HCT116 (cell line): ENCODE data around the gene ANAPC4. TPM values are rescaled to one million over a fixed set of nuclear protein-coding genes. Genes with fewer than 3 reads are reported as not detected.

ENCODE experiments used
- ATAC-seq: fragments of 200-7000 bp; cut with Tn5 transposase; 2 replicates; pipeline ENCODE4 v1.9.1; 2020; ENCODE audit warnings: mild to moderate bottlenecking, moderate library complexity
- BruUV-seq: library from RNA; stranded (reverse); fragments of 400-500 nt; replicated peaks from 2 replicates; lab custom pipeline; 2021; lab: Mats Ljungman, UMichigan
- CTCF ChIA-PET: fragments of 300-600 bp; sonication (Branson Sonifier 250); formaldehyde crosslinking; loops from one replicate; lab custom pipeline; 2021; ENCODE audit warnings: antibody characterized with exemption; lab: Charles Lee
- POLR2A ChIA-PET: fragments of 300-600, 350-600 bp; sonication (Branson Sonifier 250); formaldehyde crosslinking; loops from one replicate; lab custom pipeline; 2021; ENCODE audit warnings: antibody characterized with exemption; lab: Charles Lee
- RAD21 ChIA-PET, 2 experiments: fragments of 300-600 bp; sonication (Branson Sonifier 250); formaldehyde crosslinking; loops; one replicate each; lab custom pipeline; 2023; ENCODE audit warnings: low total read pairs in 2 of 2; ENCODE audit not compliant: uncharacterized antibody in 2 of 2, unreplicated experiment in 2 of 2, low non-redundant PET in 1 of 2; lab: Charles Lee
- DNase-seq: peaks from one replicate; pipeline ENCODE4 v3.0.0-alpha.2; 2010; ENCODE audit warnings: low read depth, low spot score
- H2AFZ ChIP-seq: fragments of 200-600 bp; shearing (Covaris generic), sonication (generic); 2 replicates; pipeline ENCODE4 v1.6.1; 2017; ENCODE audit warnings: low read depth, mixed run types, mixed read lengths, antibody characterized with exemption, low read length; ENCODE audit not compliant: poor library complexity, severe bottlenecking
- H3K27ac ChIP-seq: 2 replicates; pipeline ENCODE4 v1.5.1; 2012; ENCODE audit warnings: low read depth, low read length
- H3K27me3 ChIP-seq: fragments of 200-600 bp; sonication (generic); 2 replicates; pipeline ENCODE4 v1.6.1; 2016; ENCODE audit warnings: mixed run types, low read length, mixed read lengths; ENCODE audit not compliant: insufficient read depth
- H3K36me3 ChIP-seq, 2 experiments: fragments of 200-500 bp in 1 of 2; fragments of 200-600 bp in 1 of 2; sonication (Bioruptor generic) in 1 of 2; sonication (generic) in 1 of 2; 2 replicates each; pipeline versions ENCODE4 v1.5.1 to v1.6.1; 2014 to 2016; ENCODE audit warnings: low read length in 2 of 2, inconsistent platforms in 1 of 2, mixed read lengths in 1 of 2, mixed run types in 1 of 2; ENCODE audit not compliant: insufficient read depth in 2 of 2, control insufficient read depth in 1 of 2
- H3K4me1 ChIP-seq, 2 experiments: fragments of 200-600 bp in 1 of 2; sonication (generic) in 1 of 2; 2 replicates each; pipeline versions ENCODE4 v1.5.1 to v1.6.1; 2012 to 2017; ENCODE audit warnings: low read length in 2 of 2, inconsistent platforms in 1 of 2, mild to moderate bottlenecking in 1 of 2, mixed read lengths in 1 of 2, mixed run types in 1 of 2, moderate library complexity in 1 of 2; ENCODE audit not compliant: insufficient read depth in 2 of 2, control insufficient read depth in 1 of 2
- H3K4me2 ChIP-seq: fragments of 200-600 bp; sonication (generic); 2 replicates; pipeline ENCODE4 v1.6.1; 2017; ENCODE audit warnings: mixed run types, low read length, mixed read lengths
- H3K4me3 ChIP-seq, 2 experiments: fragments of 200-600 bp in 1 of 2; sonication (generic) in 1 of 2; replicated peaks in 1 of 2; 2 replicates each; pipeline ENCODE4 v1.5.1; 2011 to 2016; ENCODE audit warnings: low read length in 2 of 2, control low read depth in 1 of 2, low read depth in 1 of 2, mild to moderate bottlenecking in 1 of 2, mixed read lengths in 1 of 2, mixed run types in 1 of 2
- H3K79me2 ChIP-seq: fragments of 200-600 bp; sonication (generic); 2 replicates; pipeline ENCODE4 v1.6.1; 2017; ENCODE audit warnings: mild to moderate bottlenecking, mixed run types, low read length, moderate library complexity, mixed read lengths; ENCODE audit not compliant: insufficient read depth
- H3K9ac ChIP-seq: fragments of 200-600 bp; sonication (generic); 2 replicates; pipeline ENCODE4 v1.6.1; 2016; ENCODE audit warnings: low read length, mixed read lengths
- H3K9me2 ChIP-seq: fragments of 200-600 bp; sonication (generic), shearing (Covaris generic); 2 replicates; pipeline ENCODE4 v1.6.1; 2017; ENCODE audit warnings: mixed run types, mild to moderate bottlenecking, moderate library complexity; ENCODE audit not compliant: insufficient read depth
- H3K9me3 ChIP-seq, 2 experiments: fragments of 200-500 bp in 1 of 2; fragments of 200-600 bp in 1 of 2; sonication (Bioruptor generic) in 1 of 2; sonication (generic) in 1 of 2; 2 replicates each; pipeline ENCODE4 v1.6.1; 2014 to 2017; ENCODE audit warnings: low read length in 2 of 2, mixed read lengths in 2 of 2, inconsistent platforms in 1 of 2, low read depth in 1 of 2, mild to moderate bottlenecking in 1 of 2, mixed run types in 1 of 2, moderate library complexity in 1 of 2; ENCODE audit not compliant: control insufficient read depth in 1 of 2, insufficient read depth in 1 of 2
- H4K20me1 ChIP-seq: fragments of 200-600 bp; sonication (generic), shearing (Covaris generic); 2 replicates; pipeline ENCODE4 v1.6.1; 2017; ENCODE audit warnings: mixed run types, mild to moderate bottlenecking, moderate library complexity; ENCODE audit not compliant: insufficient read depth
- ATF3 ChIP-seq: IDR thresholded peaks from 2 replicates; pipeline ENCODE4 v1.6.1; 2012
- EZH2phosphoT487 ChIP-seq: fragments of 200-600 bp; IDR thresholded peaks from 2 replicates; pipeline ENCODE4 v1.6.1; 2018; ENCODE audit warnings: antibody characterized with exemption, borderline replicate concordance
- FOSL1 ChIP-seq: IDR thresholded peaks from 2 replicates; pipeline ENCODE4 v1.6.1; 2012; ENCODE audit warnings: low read depth
- POLR2A ChIP-seq: IDR thresholded peaks from 2 replicates; pipeline ENCODE4 v1.7.0; 2011; ENCODE audit warnings: borderline replicate concordance; ENCODE audit not compliant: insufficient read depth, insufficient read length; ENCODE audit errors: extremely low read depth
- POLR2AphosphoS5 ChIP-seq: IDR thresholded peaks from 2 replicates; pipeline ENCODE4 v1.6.1; 2011; ENCODE audit warnings: mild to moderate bottlenecking, low read depth, low read length, moderate library complexity
- SIN3A ChIP-seq: IDR thresholded peaks from 2 replicates; pipeline ENCODE4 v1.6.1; 2012; ENCODE audit warnings: low read depth
- SP1 ChIP-seq: IDR thresholded peaks from 2 replicates; pipeline ENCODE4 v1.6.1; 2012; ENCODE audit warnings: low read depth
- SRF ChIP-seq: IDR thresholded peaks from 2 replicates; pipeline ENCODE4 v1.6.1; 2012; ENCODE audit warnings: low read depth
- YY1 ChIP-seq: IDR thresholded peaks from 2 replicates; pipeline ENCODE4 v1.6.1; 2011; ENCODE audit warnings: low read length, low read depth, moderate library complexity, mild to moderate bottlenecking; ENCODE audit not compliant: insufficient replicate concordance; ENCODE audit errors: extremely low read depth
- ZBTB33 ChIP-seq: IDR thresholded peaks from 2 replicates; pipeline ENCODE4 v1.6.1; 2011; ENCODE audit warnings: mild to moderate bottlenecking, low read length, moderate library complexity; ENCODE audit not compliant: insufficient replicate concordance; ENCODE audit errors: extremely low read depth
- ZNF274 ChIP-seq: fragments of 200-500 bp; sonication (Bioruptor generic); IDR thresholded peaks from 2 replicates; pipeline ENCODE4 v1.6.1; 2014; ENCODE audit warnings: mild to moderate bottlenecking, low read depth, low read length, inconsistent platforms
- intact Hi-C: fragments of 100-400 bp; cut with micrococcal nuclease; formaldehyde crosslinking; loops from 2 replicates; pipeline ENCODE4 v1.10.0; 2022
- total RNA-seq: library from RNA; stranded (reverse); gene quantifications from one replicate; pipeline ENCODE4 v1.2.1, GENCODE V29; 2021; ENCODE audit not compliant: unreplicated experiment

Gene ANAPC4
- total RNA-seq, 1 experiment from 2014 or later, result 29.2 TPM

GRCh38 chr4:25351777-25352416 is 25.2 kb upstream of the ANAPC4 start:
- Histone ChIP-seq H4K20me1 (no peaks in the 10 kb centered on the region), H2AFZ (no peak overlapping the region), H3K4me2 (no peak overlapping the region), H3K27me3 (no peaks in the 10 kb centered on the region), H3K9me3 (no peaks in the 10 kb centered on the region), H3K27ac (no peak overlapping the region), H3K36me3 (no peaks in the 10 kb centered on the region), H3K9me2 (no peaks in the 10 kb centered on the region), H3K4me3 (no peak overlapping the region), H3K9ac (no peak overlapping the region)
- BruUV-seq, result no TSS peak
- RAD21 ChIA-PET, result no interaction called here
- DNase-seq (no peak), ATAC-seq (0 out of 2 replicates have a peak, but pooled peaks have one; percentile 22)
- CTCF ChIA-PET, result interaction anchor here (1.5 kb wide), 1 partner anchor 15 kb away, joined by 3 read pairs; no protein-coding TSS in a partner anchor
- intact Hi-C loops, result no loop called here
- POLR2A ChIA-PET, result no interaction called here
- no peak for TF ChIP-seq POLR2A
- no peak for TF ChIP-seq YY1
- no peak for TF ChIP-seq POLR2AphosphoS5
- TF ChIP-seq SRF, result no peak
- no peak for TF ChIP-seq ZBTB33
- no peak for TF ChIP-seq ZNF274
- TF ChIP-seq, all 23 proteins: peak for 0
- Histone ChIP-seq H3K79me2 (no peaks in the 10 kb centered on the region), H3K4me1 (peaks cover 0 to 6% of the 10 kb centered on the region in 2 experiments; a peak in 1 of 4 replicates)

GRCh38 chr4:25356068-25356467 is 21.0 kb upstream of the ANAPC4 start:
- no peak overlapping the region for H3K4me2 ChIP-seq
- DNase-seq (no peak), ATAC-seq (no peak)
- no peaks in the 10 kb centered on the region for H4K20me1 ChIP-seq
- peaks cover 0 to 6% of the 10 kb centered on the region in 2 experiments; a peak in 1 of 4 replicates for H3K4me1 ChIP-seq
- no TSS peak for BruUV-seq
- no peaks in the 10 kb centered on the region for H3K79me2 ChIP-seq
- RAD21 ChIA-PET, result no interaction called here
- POLR2A ChIA-PET, result no interaction called here
- H3K4me3 ChIP-seq, result no peak overlapping the region
- H3K9me2 ChIP-seq, result no peaks in the 10 kb centered on the region
- H2AFZ ChIP-seq, result no peak overlapping the region
- H3K9ac ChIP-seq, result no peak overlapping the region
- intact Hi-C loops, result no loop called here
- H3K9me3 ChIP-seq, result no peaks in the 10 kb centered on the region
- H3K36me3 ChIP-seq, result no peaks in the 10 kb centered on the region
- H3K27ac ChIP-seq, result no peak overlapping the region
- H3K27me3 ChIP-seq, result no peaks in the 10 kb centered on the region
- CTCF ChIA-PET, result interaction anchor here (1.9 kb wide), 1 partner anchor 11 kb away, joined by 6 read pairs; no protein-coding TSS in a partner anchor
- TF ChIP-seq ZBTB33, result no peak
- TF ChIP-seq SIN3A, result no peak
- no peak for TF ChIP-seq EZH2phosphoT487
- no peak for TF ChIP-seq ATF3
- TF ChIP-seq SRF, result no peak
- no peak for TF ChIP-seq SP1
- no peak for TF ChIP-seq FOSL1
